Measurements from ENCODE around the gene CEP70.

Gene CEP70

DNA sequence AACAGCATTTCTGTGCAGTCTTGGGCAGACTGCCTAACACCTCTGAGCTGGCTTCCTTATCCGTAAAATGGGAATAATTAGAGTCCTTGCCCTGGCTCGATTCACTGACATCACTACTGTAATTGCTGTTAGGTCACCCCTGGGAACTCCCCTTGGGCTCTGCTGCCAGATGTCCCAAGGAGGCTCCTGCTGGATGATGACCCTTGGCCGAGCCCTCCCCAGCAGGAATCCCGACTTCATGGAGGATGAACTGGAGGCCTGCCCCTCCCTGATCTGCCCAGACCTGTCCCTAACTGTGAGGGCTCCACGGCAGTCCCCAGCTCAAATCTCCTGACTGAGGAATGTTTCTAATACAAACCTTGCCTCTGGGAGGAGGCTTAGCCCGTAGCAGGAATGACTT is 141.6 kb downstream of the CEP70 start:
- DNase-seq (ENCODE audit: low spot score) = no peak

DNA sequence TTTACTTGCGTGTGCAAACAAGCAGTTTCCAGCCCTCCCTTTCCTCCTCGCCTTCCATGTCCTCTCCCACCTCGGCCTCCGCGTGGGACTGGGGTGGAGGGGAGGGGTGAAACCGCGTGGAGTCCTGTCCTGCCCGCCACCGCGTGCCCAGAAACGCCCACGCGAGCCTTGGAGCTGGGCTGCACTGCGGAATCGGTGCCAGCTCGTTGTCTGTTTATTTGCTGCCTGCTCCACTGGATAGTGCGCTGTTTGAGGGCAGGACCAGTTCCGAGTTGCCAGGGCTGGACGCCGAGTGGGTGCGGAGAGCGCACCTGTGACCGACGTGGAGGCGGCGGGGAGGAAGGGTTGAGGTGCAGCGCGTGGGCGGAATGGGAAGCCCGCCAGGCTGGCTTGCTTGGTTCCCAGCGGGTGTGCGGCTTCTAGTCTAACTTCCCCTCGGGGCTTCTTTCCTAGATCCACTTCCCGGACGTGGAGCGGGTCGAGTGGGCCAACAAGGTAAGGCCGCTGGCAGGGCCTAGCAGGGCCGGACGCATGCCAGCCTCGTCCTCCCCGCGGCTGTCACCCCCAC is 142.4 kb downstream of the CEP70 start:
- no peak for DNase-seq (ENCODE audit: low spot score)

DNA sequence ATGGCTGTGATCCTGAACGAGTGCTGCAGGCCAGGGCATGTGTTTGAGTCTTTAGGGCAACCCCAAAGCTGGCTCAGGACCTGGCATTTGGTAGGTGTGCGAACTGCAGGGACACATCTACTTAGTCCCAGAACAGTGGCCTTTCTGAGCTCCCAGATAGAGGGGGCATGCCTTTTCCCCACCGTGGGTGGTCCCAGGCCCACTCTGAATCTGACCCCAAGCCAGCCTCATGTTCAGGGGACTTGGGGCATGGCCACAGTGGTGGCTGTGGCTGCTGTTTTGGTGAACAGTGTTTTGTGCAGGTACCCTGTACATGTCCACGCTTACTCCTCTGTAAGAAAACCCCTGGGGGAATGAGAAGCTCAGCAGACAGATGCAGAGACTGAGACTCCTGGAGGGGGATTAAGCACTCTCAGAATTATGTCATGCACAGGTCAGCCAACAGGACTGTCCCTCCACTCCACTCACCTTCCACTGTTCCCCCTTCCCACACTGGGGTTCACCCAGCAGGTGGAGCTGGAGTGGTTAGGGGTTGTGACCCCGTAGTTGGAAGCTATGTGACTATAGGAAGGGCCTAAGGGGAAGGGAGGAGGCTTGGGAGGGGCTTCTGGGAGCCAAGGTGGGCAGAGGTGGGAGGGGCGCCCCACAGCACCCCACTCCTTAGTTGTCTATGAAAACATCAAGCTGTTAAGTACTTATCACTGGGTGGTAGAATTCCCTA is 143.2 kb downstream of the CEP70 start:
- DNase-seq (ENCODE audit: low spot score) = no peak

DNA sequence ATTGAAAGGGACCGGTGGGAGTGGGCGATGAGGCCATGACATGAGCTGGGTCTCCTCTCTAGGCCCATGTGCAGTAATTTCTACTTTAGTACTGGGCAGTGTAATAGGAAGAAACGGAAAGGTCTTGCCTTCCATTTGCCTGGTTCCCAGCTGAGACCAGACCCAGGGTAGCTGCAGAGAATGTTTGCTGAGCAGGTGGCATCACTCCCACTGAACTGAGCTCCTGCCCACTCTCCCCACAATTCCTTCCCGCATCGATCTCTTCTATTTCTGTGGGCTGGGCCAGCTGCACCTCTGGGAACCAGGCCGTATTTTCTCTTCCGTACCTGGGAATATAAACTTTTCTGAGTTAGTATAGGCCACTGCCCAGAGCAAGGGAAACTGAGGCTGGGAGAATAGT is 143.9 kb downstream of the CEP70 start:
- no peak for DNase-seq (ENCODE audit: low spot score)

DNA sequence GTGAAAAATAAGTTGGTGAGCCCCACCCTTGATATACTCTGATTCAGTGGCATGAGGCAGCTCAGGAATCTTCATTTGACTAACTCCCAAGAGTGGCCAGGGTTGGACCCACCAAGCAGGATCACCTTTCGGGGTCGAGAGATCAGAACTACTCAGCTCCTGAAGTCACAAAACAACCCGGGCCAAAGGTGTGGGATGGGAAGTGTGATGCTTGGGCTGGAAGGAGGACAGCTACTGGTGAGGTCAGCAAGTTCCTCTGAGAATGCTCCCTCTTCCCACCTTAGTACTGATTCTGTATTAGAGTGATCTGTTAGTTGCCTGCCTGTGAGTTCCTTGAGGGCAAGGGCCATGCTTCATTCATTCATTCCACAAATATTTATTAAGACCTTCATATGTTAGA is 144.6 kb downstream of the CEP70 start:
- no peak for DNase-seq (ENCODE audit: low spot score)

DNA sequence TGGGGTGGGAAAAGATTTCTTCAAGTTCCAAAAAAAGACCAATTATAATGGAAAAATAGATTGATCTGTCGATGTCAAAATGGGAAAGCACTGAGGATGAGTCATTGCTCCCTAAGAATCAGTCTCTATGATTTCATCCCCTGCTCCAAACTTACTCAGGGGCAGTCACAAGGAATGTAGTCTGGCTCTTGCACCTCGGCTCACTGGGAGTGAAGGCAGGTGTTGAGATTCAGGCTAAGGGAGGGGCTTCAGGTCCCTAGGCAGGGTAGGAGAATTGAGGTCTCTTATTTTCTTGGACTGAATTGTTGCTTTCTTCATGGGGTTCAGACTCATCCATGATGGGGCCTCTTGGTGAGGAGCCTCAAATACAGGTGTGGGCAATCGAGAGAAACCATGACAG is 145.4 kb downstream of the CEP70 start:
- DNase-seq (ENCODE audit: low spot score) = no peak

DNA sequence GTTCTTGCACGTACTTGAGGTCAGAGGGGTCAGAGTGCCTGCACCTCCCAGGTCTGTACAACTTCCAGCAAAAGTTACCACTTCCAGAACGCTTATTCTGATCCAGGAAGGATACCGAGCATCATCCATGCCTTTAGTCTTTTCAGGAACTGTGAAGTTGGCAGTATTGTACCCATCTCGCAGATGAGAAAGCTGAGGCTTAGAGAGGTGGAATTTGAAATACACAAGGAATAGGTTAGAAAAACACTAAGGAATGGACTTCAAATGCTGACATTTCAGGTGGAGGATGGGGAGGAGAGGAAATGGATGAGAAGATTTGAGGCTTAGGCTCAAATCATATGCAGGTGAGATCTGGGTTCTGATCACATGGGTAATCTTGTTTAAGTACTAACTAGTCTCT is 148.4 kb downstream of the CEP70 start:
- no peak for DNase-seq (ENCODE audit: low spot score)

DNA sequence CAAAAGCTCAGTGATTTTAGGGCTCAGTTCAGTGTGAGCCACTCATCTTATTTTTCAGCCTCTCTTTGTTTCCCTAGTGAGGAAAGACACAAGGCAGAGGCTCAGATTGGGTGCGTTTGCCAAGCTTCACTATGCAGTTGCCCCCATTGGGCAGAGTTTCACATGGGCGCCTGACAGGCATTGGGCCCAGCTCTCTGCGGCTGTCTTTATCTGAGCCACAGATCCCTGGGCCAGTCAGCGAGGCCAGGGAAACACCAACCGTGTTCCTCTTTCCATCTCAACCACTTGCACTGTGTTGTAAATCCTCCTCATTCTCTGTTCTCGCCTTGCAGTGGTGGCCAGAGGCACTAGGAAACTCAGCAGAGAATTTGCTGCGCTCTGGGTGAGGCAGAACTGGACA is 148.8 kb downstream of the CEP70 start:
- no peak for DNase-seq (ENCODE audit: low spot score)

Measured in COLO829 (cell line).